A673 (cell line): ENCODE measurements around the gene DDX31. TPM values are rescaled to one million over a fixed set of nuclear protein-coding genes. Genes with fewer than 3 reads are reported as not detected.

Source experiments
- BruUV-seq: library from RNA; stranded (reverse); fragments of 400-500 nt; replicated peaks from 2 replicates; lab custom pipeline; 2021; lab: Mats Ljungman, UMichigan
- CTCF ChIA-PET: fragments of 300-600 bp; sonication (Branson Sonifier 250); formaldehyde crosslinking; loops from one replicate; lab custom pipeline; 2022; ENCODE audit warnings: antibody characterized with exemption; lab: Charles Lee
- POLR2A ChIA-PET: fragments of 300-600 bp; sonication (Branson Sonifier 250); formaldehyde crosslinking; loops from one replicate; lab custom pipeline; 2022; ENCODE audit warnings: antibody characterized with exemption; ENCODE audit not compliant: low non-redundant PET; lab: Charles Lee
- DNase-seq: peaks from one replicate; pipeline ENCODE4 v3.0.0-alpha.2; 2015; ENCODE audit warnings: low spot score
- H3K27ac ChIP-seq: fragments of 200-600 bp; sonication (generic); 2 replicates; pipeline ENCODE4 v1.5.1; 2016; ENCODE audit warnings: mixed run types, low read depth, mild to moderate bottlenecking, mixed read lengths, antibody characterized with exemption, low read length; ENCODE audit not compliant: poor library complexity, severe bottlenecking
- H3K27me3 ChIP-seq: fragments of 200-600 bp; sonication (generic); replicated peaks from 2 replicates; pipeline ENCODE4 v1.6.1; 2017; ENCODE audit warnings: mixed run types, low read depth, mild to moderate bottlenecking, mixed read lengths, antibody characterized with exemption, low read length; ENCODE audit not compliant: insufficient read depth, poor library complexity
- H3K36me3 ChIP-seq: fragments of 200-600 bp; sonication (generic); 2 replicates; pipeline ENCODE4 v1.6.1; 2016; ENCODE audit warnings: mixed run types, mild to moderate bottlenecking, mixed read lengths, antibody characterized with exemption, low read length; ENCODE audit not compliant: insufficient read depth, poor library complexity, severe bottlenecking
- H3K4me1 ChIP-seq: fragments of 200-600 bp; sonication (generic); 2 replicates; pipeline ENCODE4 v1.6.1; 2017; ENCODE audit warnings: mixed run types, mild to moderate bottlenecking, mixed read lengths, antibody characterized with exemption, low read length; ENCODE audit not compliant: insufficient read depth, poor library complexity, severe bottlenecking
- H3K4me3 ChIP-seq: fragments of 200-600 bp; sonication (generic); 2 replicates; pipeline ENCODE4 v1.5.1; 2016; ENCODE audit warnings: low read depth, mixed run types, mild to moderate bottlenecking, mixed read lengths, low read length; ENCODE audit not compliant: poor library complexity, severe bottlenecking
- H3K9me3 ChIP-seq: fragments of 200-600 bp; sonication (generic); 2 replicates; pipeline ENCODE4 v1.6.1; 2016; ENCODE audit warnings: mixed run types, low read depth, mild to moderate bottlenecking, mixed read lengths, antibody characterized with exemption, low read length; ENCODE audit not compliant: poor library complexity, severe bottlenecking
- EZH2 ChIP-seq: fragments of 200-600 bp; sonication (generic); IDR thresholded peaks from 2 replicates; pipeline ENCODE4 v1.6.1; 2017; ENCODE audit warnings: borderline replicate concordance, low read depth, mild to moderate bottlenecking, mixed read lengths, antibody characterized with exemption, low read length; ENCODE audit not compliant: poor library complexity, severe bottlenecking
- intact Hi-C: fragments of 100-400 bp; cut with micrococcal nuclease; formaldehyde crosslinking; loops from one replicate; pipeline ENCODE4 v1.10.0; 2022; ENCODE audit not compliant: unreplicated experiment
- total RNA-seq: library from RNA; stranded (reverse); gene quantifications from 2 replicates; pipeline ENCODE4 v1.2.3, GENCODE V29; 2021
- TF ChIP-seq, protein P1 (sequence below): fragments of 300-800, 200-600 bp; sonication (generic); conservative IDR thresholded peaks from 2 replicates; pipeline ENCODE4 v1.5.1; 2017; ENCODE audit warnings: low read depth, mild to moderate bottlenecking, antibody characterized with exemption, low read length, moderate library complexity, mixed read lengths

DDX31 gene
- total RNA-seq, 1 experiment from 2014 or later: 34.2 TPM

DNA sequence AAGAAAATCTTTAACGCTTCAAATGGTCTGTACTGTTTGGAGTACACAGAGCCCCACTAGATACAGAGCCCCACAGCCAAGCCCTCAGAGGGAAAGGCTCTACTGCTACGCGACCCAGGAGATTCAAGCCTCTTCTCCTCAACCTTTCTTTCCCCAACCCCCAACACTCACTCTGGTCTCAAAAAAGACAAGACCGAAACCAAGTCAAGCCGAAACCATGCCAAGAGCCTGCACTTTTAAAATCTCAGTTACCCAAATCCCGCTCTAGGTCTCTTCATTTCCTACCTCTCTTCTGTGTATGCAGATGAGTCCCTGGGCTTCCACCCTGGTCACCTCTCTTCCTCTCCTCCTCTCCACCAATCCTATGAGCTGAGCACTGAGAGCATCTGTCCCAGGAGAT is 55.5 kb downstream of the DDX31 start:
- Histone ChIP-seq H3K4me3 (no peak overlapping the region), H3K27ac (no peak overlapping the region), H3K4me1 (no peaks in the 10 kb centered on the region), H3K36me3 (peaks cover 17% of the 10 kb centered on the region), H3K9me3 (no peaks in the 10 kb centered on the region), H3K27me3 (no peaks in the 10 kb centered on the region)
- intact Hi-C loops: no loop called here
- POLR2A ChIA-PET: no interaction called here
- BruUV-seq: no TSS peak
- no peak for DNase-seq
- CTCF ChIA-PET: no interaction called here
- TF ChIP-seq, protein P1, sequence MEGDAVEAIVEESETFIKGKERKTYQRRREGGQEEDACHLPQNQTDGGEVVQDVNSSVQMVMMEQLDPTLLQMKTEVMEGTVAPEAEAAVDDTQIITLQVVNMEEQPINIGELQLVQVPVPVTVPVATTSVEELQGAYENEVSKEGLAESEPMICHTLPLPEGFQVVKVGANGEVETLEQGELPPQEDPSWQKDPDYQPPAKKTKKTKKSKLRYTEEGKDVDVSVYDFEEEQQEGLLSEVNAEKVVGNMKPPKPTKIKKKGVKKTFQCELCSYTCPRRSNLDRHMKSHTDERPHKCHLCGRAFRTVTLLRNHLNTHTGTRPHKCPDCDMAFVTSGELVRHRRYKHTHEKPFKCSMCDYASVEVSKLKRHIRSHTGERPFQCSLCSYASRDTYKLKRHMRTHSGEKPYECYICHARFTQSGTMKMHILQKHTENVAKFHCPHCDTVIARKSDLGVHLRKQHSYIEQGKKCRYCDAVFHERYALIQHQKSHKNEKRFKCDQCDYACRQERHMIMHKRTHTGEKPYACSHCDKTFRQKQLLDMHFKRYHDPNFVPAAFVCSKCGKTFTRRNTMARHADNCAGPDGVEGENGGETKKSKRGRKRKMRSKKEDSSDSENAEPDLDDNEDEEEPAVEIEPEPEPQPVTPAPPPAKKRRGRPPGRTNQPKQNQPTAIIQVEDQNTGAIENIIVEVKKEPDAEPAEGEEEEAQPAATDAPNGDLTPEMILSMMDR: no peak
- TF ChIP-seq EZH2: no peak

DNA sequence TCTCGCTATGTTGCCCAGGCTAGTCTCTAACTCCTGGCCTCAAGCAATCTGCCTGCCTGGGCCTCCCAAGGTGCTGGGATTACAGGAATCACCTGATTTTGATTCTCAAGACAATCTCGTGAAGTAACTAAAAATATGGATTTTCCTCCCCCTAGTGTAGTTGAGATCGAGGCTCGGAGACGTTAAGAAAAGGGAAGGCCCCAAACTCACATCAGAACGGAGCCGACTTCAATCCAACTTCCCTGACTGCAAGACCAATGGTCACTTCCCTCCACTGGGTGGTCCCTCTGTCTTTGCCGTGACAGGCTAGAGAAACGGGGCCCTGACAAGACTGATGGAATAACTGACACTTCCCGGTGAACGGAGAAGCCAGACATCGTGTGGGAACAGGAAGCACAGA is 59.1 kb downstream of the DDX31 start:
- TF ChIP-seq, protein P1: no peak
- no peak for TF ChIP-seq EZH2
- BruUV-seq: no TSS peak
- H3K4me3 ChIP-seq: no peak overlapping the region
- CTCF ChIA-PET: no interaction called here
- peaks cover 7% of the 10 kb centered on the region for H3K36me3 ChIP-seq
- no peak for DNase-seq
- no peaks in the 10 kb centered on the region for H3K9me3 ChIP-seq
- POLR2A ChIA-PET: no interaction called here
- H3K27me3 ChIP-seq: no peaks in the 10 kb centered on the region
- H3K4me1 ChIP-seq: no peaks in the 10 kb centered on the region
- intact Hi-C loops: no loop called here
- no peak overlapping the region for H3K27ac ChIP-seq

DNA sequence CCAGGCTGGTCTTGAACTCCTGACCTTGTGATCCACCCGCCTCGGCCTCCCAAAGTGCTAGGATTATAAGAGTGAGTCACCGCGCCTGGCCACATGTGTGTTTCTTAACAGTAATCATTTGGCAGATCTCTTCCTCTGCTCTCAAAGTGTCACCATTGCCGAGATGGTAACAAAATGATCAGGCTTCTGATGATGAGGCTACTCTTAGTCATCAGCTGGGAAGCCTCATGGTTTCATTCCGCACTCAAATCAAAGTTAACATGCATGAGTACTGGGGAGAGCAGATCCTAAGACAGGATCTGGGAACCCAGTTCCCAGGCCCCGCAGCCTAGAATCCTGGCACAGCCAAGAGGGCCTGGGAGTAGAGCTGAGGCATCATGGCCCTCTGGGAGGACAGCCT is 60.0 kb downstream of the DDX31 start:
- Histone ChIP-seq H3K9me3 (no peaks in the 10 kb centered on the region), H3K4me1 (no peaks in the 10 kb centered on the region), H3K4me3 (no peak overlapping the region), H3K27me3 (no peaks in the 10 kb centered on the region), H3K36me3 (peaks cover 7% of the 10 kb centered on the region), H3K27ac (no peak overlapping the region)
- POLR2A ChIA-PET: no interaction called here
- no TSS peak for BruUV-seq
- no peak for DNase-seq
- TF ChIP-seq, protein P1: no peak
- TF ChIP-seq EZH2: no peak
- intact Hi-C loops: no loop called here
- CTCF ChIA-PET: no interaction called here
